Fibroblast of villous mesenchyme (primary cell): ENCODE results near the gene SOBP. TPM values are rescaled to one million over a fixed set of nuclear protein-coding genes. Genes with fewer than 3 reads are reported as not detected.

ENCODE experiments used
- DNase-seq: peaks from one replicate; pipeline ENCODE4 v3.0.0-alpha.2; 2010; ENCODE audit warnings: low read depth
- H3K4me3 ChIP-seq: 2 replicates; pipeline ENCODE4 v1.5.1; 2011; ENCODE audit warnings: low read depth, mild to moderate bottlenecking, low read length
- CTCF ChIP-seq: IDR thresholded peaks from 2 replicates; pipeline ENCODE4 v1.5.1; 2012; ENCODE audit warnings: low read depth, mild to moderate bottlenecking, low read length; ENCODE audit not compliant: insufficient read depth
- total RNA-seq: library from RNA; depleted of rRNA; stranded (reverse); fragments of >200 nt; gene quantifications from 2 replicates; pipeline ENCODE4 v1.2.3, GENCODE V29; 2012

Gene SOBP
- total RNA-seq, 1 donor = 1.3 TPM

- no peak for TF ChIP-seq CTCF
- no peak overlapping the region for H3K4me3 ChIP-seq
- no peak for DNase-seq
These were observed 169.3 kb downstream of the SOBP start for GRCh38 chr6:107658920-107659865.

- no peak overlapping the region for H3K4me3 ChIP-seq
- DNase-seq = no peak
These were observed 170.9 kb downstream of the SOBP start for GRCh38 chr6:107660839-107661238.

GRCh38 chr6:107661291-107661690 is 171.4 kb downstream of the SOBP start:
- H3K4me3 ChIP-seq = no peak overlapping the region
- DNase-seq = no peak
- no peak for TF ChIP-seq CTCF

More at GRCh38 chr6:107660839-107661238, 170.9 kb downstream of the SOBP start:
- TF ChIP-seq CTCF = no peak

GRCh38 chr6:107662333-107662732 is 172.4 kb downstream of the SOBP start:
- TF ChIP-seq CTCF = no peak
- no peak for DNase-seq
- H3K4me3 ChIP-seq = no peak overlapping the region

GRCh38 chr6:107663308-107663707 is 173.4 kb downstream of the SOBP start:
- H3K4me3 ChIP-seq = no peak overlapping the region
- TF ChIP-seq CTCF = no peak
- DNase-seq = no peak

- H3K4me3 ChIP-seq = no peak overlapping the region
- TF ChIP-seq CTCF = no peak
- DNase-seq = no peak
These were observed 175.5 kb downstream of the SOBP start for GRCh38 chr6:107665382-107665781.
